Measurements from ENCODE around the gene ZNF221.
A peak's percentile ranks its signal among the peaks of the same experiment; 100 is the strongest.

The ZNF221 gene

GRCh38 chr19:43956827-43957226 lies 5.8 kb downstream of the ZNF221 start:
- TF ChIP-seq POLR2A (IDR thresholded peaks at IDR 0.05; ENCODE audit: low read depth, low read length), result no peak
- TF ChIP-seq SPI1 (IDR thresholded peaks at IDR 0.05; ENCODE audit: low read depth, low read length), result peak; percentile 84
- DNase-seq (ENCODE audit: insufficient read length, low spot score), result no peak
- no peak for FAIRE-seq

- DNase-seq (ENCODE audit: insufficient read length, low spot score) (no peak), FAIRE-seq (no peak)
- TF ChIP-seq POU2F2 (IDR thresholded peaks at IDR 0.05; ENCODE audit: low read depth, low read length), result no peak
- no peak for TF ChIP-seq POLR2A (IDR thresholded peaks at IDR 0.05; ENCODE audit: low read depth, low read length)
Measured at GRCh38 chr19:43957891-43958290, 6.9 kb downstream of the ZNF221 start.

DNA sequence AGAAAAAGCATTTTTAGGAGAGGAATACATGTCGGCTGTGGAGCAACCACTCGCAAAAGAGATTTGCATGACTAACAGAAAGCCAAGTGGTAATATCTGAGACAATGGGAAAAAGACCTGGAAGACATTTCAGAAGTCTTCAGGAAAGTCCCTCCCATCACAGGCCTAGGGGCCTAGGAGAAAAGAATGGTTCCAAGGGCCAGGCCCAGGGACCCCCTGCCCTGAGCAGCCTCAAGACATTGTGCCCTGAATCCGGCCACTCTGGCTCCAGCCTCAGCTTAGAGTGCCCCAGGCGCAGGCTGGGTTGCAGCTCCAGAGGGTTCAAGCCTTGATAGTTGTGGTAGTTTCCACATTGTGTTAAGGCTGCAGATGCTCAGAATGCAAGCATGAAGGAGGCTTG lies 9.4 kb downstream of the ZNF221 start:
- FAIRE-seq (no peak), DNase-seq (ENCODE audit: insufficient read length, low spot score) (no peak)
- no peak for TF ChIP-seq POLR2AphosphoS5 (IDR thresholded peaks at IDR 0.05; ENCODE audit: low read depth, low read length)
- TF ChIP-seq POLR2A (IDR thresholded peaks at IDR 0.05; ENCODE audit: low read depth, low read length), result no peak
- TF ChIP-seq PAX5 (IDR thresholded peaks at IDR 0.05; ENCODE audit: insufficient read depth, low read length, severe bottlenecking), result no peak
- TF ChIP-seq SPI1 (IDR thresholded peaks at IDR 0.05; ENCODE audit: low read depth, low read length), result no peak
- TF ChIP-seq POU2F2 (IDR thresholded peaks at IDR 0.05; ENCODE audit: low read depth, low read length), result no peak
- TF ChIP-seq TAF1 (IDR thresholded peaks at IDR 0.05; ENCODE audit: low read depth, low read length), result no peak

DNA sequence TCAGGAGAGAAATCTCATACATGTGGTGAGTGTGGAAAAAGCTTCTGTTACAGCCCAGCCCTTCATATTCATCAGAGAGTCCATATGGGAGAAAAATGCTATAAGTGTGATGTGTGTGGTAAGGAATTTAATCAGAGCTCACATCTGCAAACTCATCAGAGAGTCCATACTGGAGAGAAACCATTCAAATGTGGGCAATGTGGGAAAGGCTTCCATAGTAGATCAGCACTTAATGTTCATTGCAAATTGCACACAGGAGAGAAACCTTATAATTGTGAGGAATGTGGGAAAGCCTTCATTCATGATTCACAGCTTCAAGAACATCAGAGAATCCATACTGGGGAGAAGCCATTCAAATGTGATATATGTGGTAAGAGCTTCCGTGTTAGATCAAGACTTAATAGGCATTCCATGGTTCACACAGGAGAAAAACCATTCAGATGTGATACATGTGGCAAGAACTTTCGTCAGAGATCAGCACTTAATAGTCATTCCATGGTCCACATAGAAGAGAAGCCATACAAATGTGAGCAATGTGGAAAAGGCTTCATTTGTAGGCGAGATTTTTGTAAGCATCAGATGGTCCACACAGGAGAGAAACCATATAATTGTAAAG lies 15.2 kb downstream of the ZNF221 start:
- FAIRE-seq (no peak), DNase-seq (ENCODE audit: insufficient read length, low spot score) (no peak)
- no peak for TF ChIP-seq POU2F2 (IDR thresholded peaks at IDR 0.05; ENCODE audit: low read depth, low read length)
- no peak for TF ChIP-seq PAX5 (IDR thresholded peaks at IDR 0.05; ENCODE audit: insufficient read depth, low read length, severe bottlenecking)
- TF ChIP-seq POLR2AphosphoS5 (IDR thresholded peaks at IDR 0.05; ENCODE audit: low read depth, low read length), result no peak
- no peak for TF ChIP-seq SPI1 (IDR thresholded peaks at IDR 0.05; ENCODE audit: low read depth, low read length)
- TF ChIP-seq TAF1 (IDR thresholded peaks at IDR 0.05; ENCODE audit: low read depth, low read length), result no peak
- TF ChIP-seq POLR2A (IDR thresholded peaks at IDR 0.05; ENCODE audit: low read depth, low read length), result no peak

GRCh38 chr19:43976732-43977131 lies 25.7 kb downstream of the ZNF221 start:
- DNase-seq (ENCODE audit: insufficient read length, low spot score), result no peak
- no peak for FAIRE-seq
- no peak for TF ChIP-seq SPI1 (IDR thresholded peaks at IDR 0.05; ENCODE audit: low read depth, low read length)
- no peak for TF ChIP-seq POLR2A (IDR thresholded peaks at IDR 0.05; ENCODE audit: low read depth, low read length)

- DNase-seq (ENCODE audit: insufficient read length, low spot score), result no peak
- FAIRE-seq, result no peak
- no peak for TF ChIP-seq POLR2A (IDR thresholded peaks at IDR 0.05; ENCODE audit: low read depth, low read length)
- no peak for TF ChIP-seq SPI1 (IDR thresholded peaks at IDR 0.05; ENCODE audit: low read depth, low read length)
- no peak for TF ChIP-seq POU2F2 (IDR thresholded peaks at IDR 0.05; ENCODE audit: low read depth, low read length)
- TF ChIP-seq PAX5 (IDR thresholded peaks at IDR 0.05; ENCODE audit: insufficient read depth, low read length, severe bottlenecking), result no peak
- TF ChIP-seq TAF1 (IDR thresholded peaks at IDR 0.05; ENCODE audit: low read depth, low read length), result no peak
- no peak for TF ChIP-seq POLR2AphosphoS5 (IDR thresholded peaks at IDR 0.05; ENCODE audit: low read depth, low read length)
Measured at GRCh38 chr19:43983544-43983911, 32.5 kb downstream of the ZNF221 start.

GRCh38 chr19:43983912-43984686 lies 33.1 kb downstream of the ZNF221 start, which contains the start of gene ZNF155:
TSS of gene ZNF155 (plus strand) at chr19:43984188. CDS start at chr19:43988544, 4,356 bp downstream.
- TF ChIP-seq POU2F2 (IDR thresholded peaks at IDR 0.05; ENCODE audit: low read depth, low read length), result peak; percentile 19; the same call in 1 of the 2 replicates
- peak; percentile 84 for TF ChIP-seq TAF1 (IDR thresholded peaks at IDR 0.05; ENCODE audit: low read depth, low read length)
- TF ChIP-seq PAX5 (IDR thresholded peaks at IDR 0.05; ENCODE audit: insufficient read depth, low read length, severe bottlenecking), result no peak
- peak; percentile 52 for TF ChIP-seq SPI1 (IDR thresholded peaks at IDR 0.05; ENCODE audit: low read depth, low read length)
- no peak for TF ChIP-seq POLR2AphosphoS5 (IDR thresholded peaks at IDR 0.05; ENCODE audit: low read depth, low read length)
- TF ChIP-seq POLR2A (IDR thresholded peaks at IDR 0.05; ENCODE audit: low read depth, low read length), result 0 out of 2 replicates have a peak, but pooled peaks have one; percentile 46
- DNase-seq (ENCODE audit: insufficient read length, low spot score), result no peak
- FAIRE-seq, result peak; percentile 96

GRCh38 chr19:43984687-43985000 lies 33.6 kb downstream of the ZNF221 start:
- DNase-seq (ENCODE audit: insufficient read length, low spot score) (no peak), FAIRE-seq (no peak)
- TF ChIP-seq SPI1 (IDR thresholded peaks at IDR 0.05; ENCODE audit: low read depth, low read length) (no peak), POU2F2 (IDR thresholded peaks at IDR 0.05; ENCODE audit: low read depth, low read length) (no peak), POLR2AphosphoS5 (IDR thresholded peaks at IDR 0.05; ENCODE audit: low read depth, low read length) (no peak), PAX5 (IDR thresholded peaks at IDR 0.05; ENCODE audit: insufficient read depth, low read length, severe bottlenecking) (no peak), POLR2A (IDR thresholded peaks at IDR 0.05; ENCODE audit: low read depth, low read length) (no peak), TAF1 (IDR thresholded peaks at IDR 0.05; ENCODE audit: low read depth, low read length) (no peak)

DNA sequence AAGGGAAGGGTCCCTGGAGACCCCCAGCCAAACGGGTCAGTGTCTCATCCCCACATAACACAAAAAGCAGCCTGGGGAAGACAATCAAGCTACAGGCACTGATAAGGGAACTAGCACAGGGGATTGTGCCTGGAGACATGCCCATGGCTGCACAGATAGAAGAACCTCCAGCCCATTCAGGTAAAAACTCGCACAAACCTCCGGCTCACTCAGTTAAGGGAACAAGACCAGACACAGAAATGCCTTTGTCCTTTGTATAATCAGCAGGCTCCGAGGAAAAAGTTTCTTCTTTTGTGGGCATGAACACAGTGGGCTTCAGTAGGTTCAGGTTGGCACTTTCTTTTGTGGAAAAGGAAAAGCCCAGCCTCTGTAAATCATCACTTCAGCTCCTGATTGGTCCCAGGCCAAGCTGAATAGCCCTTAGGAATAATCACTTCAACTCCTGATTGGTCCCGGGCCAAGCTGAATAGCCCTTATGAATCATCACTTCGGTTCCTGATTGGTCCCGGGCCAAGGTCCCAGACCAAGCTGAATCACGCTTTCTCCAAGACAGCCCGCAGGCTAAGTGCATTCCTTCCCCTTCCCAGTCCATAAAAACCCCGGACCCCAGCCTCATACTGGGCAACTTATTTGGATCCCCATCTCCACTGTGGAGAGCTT lies 46.7 kb downstream of the ZNF221 start:
- TF ChIP-seq POLR2A (IDR thresholded peaks at IDR 0.05; ENCODE audit: low read depth, low read length) (no peak), POLR2AphosphoS5 (IDR thresholded peaks at IDR 0.05; ENCODE audit: low read depth, low read length) (no peak), POU2F2 (IDR thresholded peaks at IDR 0.05; ENCODE audit: low read depth, low read length) (no peak), TAF1 (IDR thresholded peaks at IDR 0.05; ENCODE audit: low read depth, low read length) (no peak), PAX5 (IDR thresholded peaks at IDR 0.05; ENCODE audit: insufficient read depth, low read length, severe bottlenecking) (no peak), SPI1 (IDR thresholded peaks at IDR 0.05; ENCODE audit: low read depth, low read length) (no peak)
- no peak for FAIRE-seq
- DNase-seq (ENCODE audit: insufficient read length, low spot score), result no peak

DNA sequence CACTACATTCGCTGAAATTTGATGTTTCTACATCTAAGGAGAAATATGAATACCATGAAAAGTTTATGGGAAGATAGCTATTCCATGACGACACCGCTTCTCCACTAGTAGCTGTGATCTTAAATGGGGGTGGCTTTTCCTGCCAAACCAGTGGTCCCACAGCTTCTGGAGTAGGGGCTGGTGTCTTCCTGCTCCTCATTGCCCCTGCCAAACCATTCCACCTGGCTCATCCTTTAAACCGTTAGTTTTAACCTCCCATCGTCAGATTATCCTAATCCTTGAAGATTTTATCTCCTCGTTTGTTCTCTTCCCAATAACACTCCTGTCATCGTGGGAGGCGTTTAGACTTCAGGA lies 51.2 kb downstream of the ZNF221 start:
- FAIRE-seq (no peak), DNase-seq (ENCODE audit: insufficient read length, low spot score) (no peak)
- TF ChIP-seq POU2F2 (IDR thresholded peaks at IDR 0.05; ENCODE audit: low read depth, low read length) (no peak), PAX5 (IDR thresholded peaks at IDR 0.05; ENCODE audit: insufficient read depth, low read length, severe bottlenecking) (no peak), POLR2AphosphoS5 (IDR thresholded peaks at IDR 0.05; ENCODE audit: low read depth, low read length) (no peak), POLR2A (IDR thresholded peaks at IDR 0.05; ENCODE audit: low read depth, low read length) (no peak), SPI1 (IDR thresholded peaks at IDR 0.05; ENCODE audit: low read depth, low read length) (no peak), TAF1 (IDR thresholded peaks at IDR 0.05; ENCODE audit: low read depth, low read length) (no peak)
